Occipital lobe (tissue), 2 donors: Measurements from ENCODE around the gene DERL3. TPM values are rescaled to one million over a fixed set of nuclear protein-coding genes. Genes with fewer than 3 reads are reported as not detected.

ENCODE experiments used
- DNase-seq: peaks from one replicate; lab custom pipeline; 2025; lab: John Stamatoyannopoulos, UW
- total RNA-seq: library from RNA; depleted of rRNA; stranded (reverse); fragments of >200 nt; gene quantifications from one replicate; pipeline ENCODE4 v1.2.3, GENCODE V29; 2014

DERL3 gene
- total RNA-seq, 1 donor from 2014 or later, result 0.62 TPM

GRCh38 chr22:23847310-23847920 is 8.6 kb upstream of the DERL3 start:
- no peak for DNase-seq

- DNase-seq, result no peak
Observed at GRCh38 chr22:23846081-23846469, 7.3 kb upstream of the DERL3 start.

- no peak for DNase-seq
Observed at GRCh38 chr22:23845265-23846080, 6.7 kb upstream of the DERL3 start.

GRCh38 chr22:23844739-23845202 is 6.0 kb upstream of the DERL3 start:
- no peak for DNase-seq

GRCh38 chr22:23842599-23842998 is 3.8 kb upstream of the DERL3 start:
- no peak for DNase-seq

GRCh38 chr22:23841736-23842445 is 3.1 kb upstream of the DERL3 start:
- no peak for DNase-seq

- DNase-seq, result no peak
Observed at GRCh38 chr22:23841292-23841691, 2.5 kb upstream of the DERL3 start.

- DNase-seq, result no peak
Observed at GRCh38 chr22:23840026-23840425, 1.2 kb upstream of the DERL3 start.

- DNase-seq, result no peak
Observed at GRCh38 chr22:23837911-23838680, 710 bp downstream of the DERL3 start.

- no peak for DNase-seq
Observed at GRCh38 chr22:23837496-23837859, 1.3 kb downstream of the DERL3 start.

GRCh38 chr22:23836692-23837495 is 1.9 kb downstream of the DERL3 start:
- DNase-seq, result no peak

GRCh38 chr22:23836281-23836680 is 2.5 kb downstream of the DERL3 start:
- no peak for DNase-seq

- DNase-seq, result no peak
Observed at GRCh38 chr22:23835484-23836144, 3.2 kb downstream of the DERL3 start.

- peak; percentile 23 for DNase-seq
Observed at GRCh38 chr22:23834793-23835483, 3.9 kb downstream of the DERL3 start.

GRCh38 chr22:23834406-23834792 is 4.4 kb downstream of the DERL3 start:
- no peak for DNase-seq

GRCh38 chr22:23833911-23834317 is 4.9 kb downstream of the DERL3 start:
- DNase-seq, result no peak

GRCh38 chr22:23833017-23833751 is 5.6 kb downstream of the DERL3 start:
- DNase-seq, result no peak

GRCh38 chr22:23832226-23833016 is 6.4 kb downstream of the DERL3 start:
- DNase-seq, result no peak
